ENCODE results near the gene DOK7.

DOK7 gene

DNA sequence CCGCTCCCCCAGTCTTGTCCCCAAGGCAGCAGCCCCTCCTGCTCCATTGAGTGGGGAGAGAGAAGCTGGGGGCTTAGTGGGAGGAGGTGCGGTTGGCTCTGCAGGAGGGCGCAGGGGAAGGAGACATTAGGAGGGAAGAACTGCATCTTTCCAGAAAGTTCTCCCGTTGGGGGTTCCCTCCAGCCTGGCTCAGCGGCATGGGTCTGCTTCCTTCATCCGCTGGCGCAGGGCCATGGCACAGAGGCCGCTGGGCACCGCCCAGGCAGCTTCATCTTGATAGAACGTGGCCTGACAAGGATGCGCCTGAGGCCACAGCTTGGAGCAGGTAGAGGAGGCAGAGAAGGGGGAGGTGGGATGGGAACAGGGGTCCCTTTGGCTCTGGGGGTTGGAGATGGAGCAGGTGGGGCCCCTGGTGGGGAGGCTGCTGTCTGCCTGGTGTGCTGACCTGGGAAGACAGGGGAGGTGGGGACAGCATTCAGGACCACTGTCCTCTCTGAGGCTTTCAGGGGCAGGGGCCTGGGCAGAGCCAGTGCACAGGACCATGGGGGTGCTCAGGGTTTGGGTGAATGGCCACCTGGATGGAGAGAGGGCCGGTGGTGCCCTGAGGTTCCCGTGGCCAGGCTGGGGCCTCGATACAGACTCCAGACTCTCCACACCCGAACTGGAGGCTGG, 12.1 kb downstream of the DOK7 start:
- no peak for DNase-seq (ENCODE audit: low spot score)

DNA sequence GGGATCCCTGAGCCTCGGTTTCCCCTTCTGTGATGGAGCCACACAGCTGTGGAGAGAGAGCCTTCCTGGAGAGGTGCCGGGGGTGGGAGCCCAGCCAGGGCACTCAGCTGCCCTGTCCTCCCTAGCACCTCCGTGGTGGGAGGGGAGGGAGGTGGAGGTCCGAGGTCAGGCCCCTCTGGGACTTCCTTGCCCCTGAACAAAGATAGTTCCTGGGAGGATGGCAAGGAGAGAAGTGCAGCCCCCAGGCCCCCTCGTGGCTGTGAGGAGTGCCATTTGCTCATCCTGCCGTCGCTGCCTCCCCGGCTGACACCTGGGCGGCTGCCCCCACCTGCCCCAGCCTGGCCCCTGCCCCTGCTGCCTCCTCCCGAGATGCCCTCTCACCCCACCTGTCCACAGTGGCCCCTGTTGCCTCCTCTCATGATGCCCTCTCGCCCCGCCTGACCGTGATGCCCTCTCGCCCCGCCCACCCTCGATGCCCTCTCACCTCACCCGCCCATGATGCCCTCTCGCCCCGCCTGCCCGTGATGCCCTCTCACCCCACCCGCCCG, 12.7 kb downstream of the DOK7 start:
- DNase-seq (ENCODE audit: low spot score): no peak

DNA sequence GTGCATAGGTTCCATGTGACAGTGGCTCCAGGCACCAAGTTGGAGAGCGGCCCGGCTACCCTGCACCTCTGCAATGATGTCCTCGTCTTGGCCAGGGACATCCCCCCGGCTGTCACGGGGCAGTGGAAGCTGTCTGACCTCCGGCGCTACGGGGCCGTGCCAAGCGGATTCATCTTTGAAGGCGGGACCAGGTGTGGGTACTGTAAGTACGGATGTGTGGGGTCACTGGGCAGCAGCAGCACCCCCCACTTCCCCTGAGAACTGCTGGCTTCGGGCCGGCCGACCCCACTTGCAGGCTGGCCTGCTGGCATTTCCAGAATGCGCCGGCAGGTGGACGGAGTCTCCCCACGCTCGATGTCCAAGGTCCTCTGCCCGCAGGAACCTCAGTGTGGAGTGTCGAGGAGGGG, 13.2 kb downstream of the DOK7 start:
- no peak for DNase-seq (ENCODE audit: low spot score)

DNA sequence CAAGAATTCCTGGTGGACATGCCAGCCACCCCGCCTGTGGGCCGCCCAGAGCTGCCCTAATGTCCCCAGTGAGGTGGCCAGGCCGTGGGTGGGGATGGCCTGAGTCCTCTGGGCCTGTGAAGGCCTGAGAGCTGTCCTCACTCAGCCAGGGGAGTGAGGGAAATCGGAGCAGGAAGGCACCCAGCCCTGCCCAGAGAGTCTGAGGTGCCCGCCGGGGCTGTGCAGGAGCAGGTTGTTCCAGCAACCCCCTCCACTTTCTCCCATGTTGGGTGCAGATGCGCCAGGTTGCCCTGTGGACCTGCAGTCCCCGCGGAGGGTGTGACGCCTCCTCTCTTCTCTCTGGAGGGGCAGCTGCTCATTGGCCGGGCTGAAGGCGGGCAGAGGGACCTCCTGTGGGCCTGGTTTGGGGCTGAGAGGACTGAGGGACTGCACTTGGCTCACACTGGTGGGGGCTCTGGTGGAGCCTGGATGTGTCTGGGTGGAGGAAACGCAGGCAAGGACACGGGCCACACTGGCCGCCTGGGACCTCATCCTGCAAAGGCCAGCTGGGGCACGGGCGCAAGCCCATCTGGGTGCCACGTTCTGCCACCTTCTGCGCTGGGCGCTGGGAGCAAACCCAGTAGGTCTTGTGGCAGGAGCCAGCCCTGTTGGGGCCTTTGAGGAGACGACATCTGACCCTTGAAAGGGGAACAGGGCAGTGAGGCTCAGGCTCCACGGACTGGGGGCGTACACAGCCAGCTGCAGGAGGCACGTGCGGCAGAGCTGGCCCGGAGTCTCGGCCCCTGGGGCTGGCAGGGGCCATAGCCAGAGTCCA, 14.0 kb downstream of the DOK7 start:
- DNase-seq (ENCODE audit: low spot score): no peak

DNA sequence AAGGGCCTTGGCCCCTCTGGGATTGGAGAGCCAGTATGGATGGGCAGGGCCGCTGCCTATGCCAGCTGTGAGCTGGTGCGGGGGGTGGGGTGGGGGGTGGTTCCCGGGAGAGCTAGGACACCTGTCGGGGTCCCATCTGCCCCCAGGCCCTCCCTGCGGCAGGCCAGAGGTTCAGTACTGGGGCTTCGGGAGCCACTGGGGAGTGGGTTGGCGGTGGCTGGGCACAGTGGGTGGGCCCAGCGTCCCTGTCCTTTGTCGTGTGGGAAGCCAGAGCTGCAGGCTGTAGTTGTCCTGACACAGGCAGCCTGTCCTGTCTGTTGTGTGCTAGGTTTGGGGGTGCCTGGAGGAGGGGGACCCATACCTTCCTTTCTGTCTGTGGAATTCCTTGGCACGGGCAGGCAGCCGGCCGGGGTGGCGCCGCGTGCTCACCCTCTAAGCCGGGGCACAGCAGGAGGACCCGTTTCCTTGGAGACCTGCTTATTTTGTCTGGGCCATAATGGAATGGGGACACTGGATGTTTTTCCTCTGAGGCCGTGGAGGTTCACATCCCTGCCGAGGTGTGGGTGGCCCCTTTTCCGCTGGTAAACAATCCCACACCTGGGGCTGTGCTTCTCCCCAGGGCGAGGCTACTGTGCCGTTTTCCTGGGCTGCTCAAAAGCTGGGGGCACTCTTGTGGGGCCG, 14.8 kb downstream of the DOK7 start:
- DNase-seq (ENCODE audit: low spot score): no peak

DNA sequence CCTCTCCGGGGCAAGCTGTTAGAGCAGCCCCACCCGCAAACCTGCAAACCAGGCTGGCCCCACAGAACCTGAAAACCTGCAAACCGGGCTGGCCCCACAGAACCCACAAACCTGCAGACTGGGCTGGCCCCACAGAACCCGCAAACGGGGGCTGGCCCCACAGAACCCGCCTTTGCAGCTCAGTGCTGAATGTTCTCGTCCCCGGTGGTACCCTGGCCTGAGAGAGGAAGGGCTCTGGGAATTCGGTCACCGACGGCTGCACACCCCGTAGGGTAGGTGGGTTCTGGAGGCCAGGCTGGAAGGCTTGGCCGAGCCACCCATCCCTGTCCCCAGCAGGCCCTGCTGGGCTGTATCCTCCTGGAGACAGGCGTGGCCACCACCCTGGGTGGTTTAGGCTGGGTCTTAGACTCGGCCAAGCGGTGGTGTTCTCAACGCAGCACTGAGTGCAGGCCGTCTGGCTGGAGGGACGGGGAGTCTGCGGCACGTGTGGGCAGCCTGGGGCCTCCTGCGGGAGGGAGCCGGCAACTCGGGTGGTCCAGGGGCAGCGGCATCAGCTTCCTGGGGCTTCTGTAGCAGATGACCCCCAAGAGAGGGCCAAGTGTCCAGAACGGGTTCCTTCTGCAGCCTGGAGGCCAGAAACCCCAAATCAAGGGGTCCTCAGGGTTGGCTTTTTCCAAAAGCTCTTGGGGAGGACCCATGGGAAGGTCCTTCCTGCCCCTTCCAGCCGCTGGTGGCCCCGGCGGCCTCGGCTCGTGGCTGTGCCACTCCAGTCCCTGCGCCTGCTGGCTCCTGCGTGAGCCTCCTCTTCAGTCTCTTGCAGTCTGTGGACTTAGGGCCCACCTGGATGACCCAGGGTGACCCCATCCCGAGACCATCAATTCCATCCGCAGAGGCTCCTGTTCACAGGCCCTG, 15.6 kb downstream of the DOK7 start:
- DNase-seq (ENCODE audit: low spot score): no peak

DNA sequence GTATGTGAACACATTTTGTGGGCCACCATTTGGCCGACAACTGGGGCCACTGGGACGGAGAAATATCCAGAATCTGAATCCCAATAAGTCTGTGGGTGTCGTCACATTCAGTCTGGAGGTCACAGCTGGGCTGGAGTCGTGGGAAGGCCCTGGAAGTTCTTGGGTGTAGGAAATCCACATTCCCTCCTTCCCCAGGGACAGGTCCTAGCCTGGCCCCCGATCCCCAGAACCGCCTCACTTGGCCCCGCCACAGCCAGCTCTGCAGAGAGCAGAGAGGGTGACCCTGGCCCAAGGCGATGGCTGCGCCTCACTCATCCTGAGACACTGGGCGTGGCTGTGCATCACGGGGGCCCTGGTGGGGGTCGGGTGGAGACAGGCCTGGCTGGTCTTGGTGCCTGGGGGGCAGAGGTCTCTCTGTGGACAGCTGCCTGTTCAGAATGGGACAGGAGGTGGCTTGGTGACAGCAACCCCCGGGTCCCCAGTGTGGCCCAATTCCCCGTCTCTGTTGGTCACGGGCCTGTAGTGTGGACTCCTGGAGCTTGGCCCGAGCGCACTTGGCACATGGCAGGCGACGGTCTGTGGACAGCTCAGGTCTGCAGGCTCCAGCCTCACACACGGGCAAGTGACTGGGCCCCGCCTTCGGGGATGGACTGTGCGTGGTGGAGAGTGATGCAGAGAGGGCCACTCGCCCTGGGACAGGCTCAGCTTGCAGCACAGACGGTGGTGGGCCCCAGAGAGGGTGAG, 16.4 kb downstream of the DOK7 start:
- DNase-seq (ENCODE audit: low spot score): no peak

DNA sequence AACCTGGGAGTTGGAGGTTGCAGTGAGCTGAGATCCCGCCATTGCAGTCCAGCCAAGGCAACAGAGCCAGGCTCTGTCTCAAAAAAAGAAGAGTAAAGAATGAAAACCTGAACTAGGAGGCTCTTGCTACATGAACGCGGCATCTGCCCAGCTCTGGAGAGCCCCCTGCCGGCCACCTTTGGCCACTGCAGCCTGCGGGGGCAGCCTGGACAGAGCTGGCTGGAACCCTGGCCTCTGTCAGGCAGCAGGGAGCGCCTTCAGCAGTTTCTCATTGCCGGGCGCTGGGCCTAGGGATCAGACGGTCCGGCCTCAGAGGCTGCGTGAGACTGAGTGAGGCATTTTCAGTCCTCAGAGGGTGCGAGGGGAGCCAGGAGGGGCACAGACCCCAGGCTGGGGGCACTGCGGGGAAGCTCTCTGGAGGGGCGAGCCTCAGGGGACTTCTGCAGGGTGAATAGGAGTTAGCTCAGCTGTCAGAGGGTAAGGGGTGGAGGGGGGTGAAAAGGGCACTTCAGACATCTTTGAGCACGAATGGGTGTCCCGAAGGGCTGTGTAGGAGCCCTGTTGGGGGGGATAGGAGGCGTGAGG, 17.5 kb downstream of the DOK7 start:
- peak; percentile 47 for DNase-seq (ENCODE audit: low spot score)

DNA sequence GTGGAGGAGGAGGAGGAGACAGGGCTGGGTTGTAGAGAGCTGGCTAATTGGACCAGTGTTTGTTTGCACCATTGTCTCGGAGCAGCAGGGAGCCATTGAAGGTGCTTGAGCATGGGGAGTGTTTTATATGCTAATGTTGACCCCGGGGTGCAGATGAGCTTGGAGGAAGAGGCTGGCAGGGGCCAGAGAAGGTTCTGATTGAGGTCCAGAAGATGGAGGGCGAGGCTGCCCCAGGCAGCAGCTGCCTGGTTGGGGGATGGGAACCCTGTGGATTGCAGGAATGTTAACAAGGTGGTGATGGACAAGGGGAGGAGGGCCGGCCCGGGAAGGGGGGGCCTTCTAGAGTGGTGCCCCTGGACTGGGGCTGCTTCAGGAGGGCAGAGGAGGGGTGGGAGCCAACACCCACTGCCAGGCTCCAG, 18.0 kb downstream of the DOK7 start:
- DNase-seq (ENCODE audit: low spot score): no peak

DNA sequence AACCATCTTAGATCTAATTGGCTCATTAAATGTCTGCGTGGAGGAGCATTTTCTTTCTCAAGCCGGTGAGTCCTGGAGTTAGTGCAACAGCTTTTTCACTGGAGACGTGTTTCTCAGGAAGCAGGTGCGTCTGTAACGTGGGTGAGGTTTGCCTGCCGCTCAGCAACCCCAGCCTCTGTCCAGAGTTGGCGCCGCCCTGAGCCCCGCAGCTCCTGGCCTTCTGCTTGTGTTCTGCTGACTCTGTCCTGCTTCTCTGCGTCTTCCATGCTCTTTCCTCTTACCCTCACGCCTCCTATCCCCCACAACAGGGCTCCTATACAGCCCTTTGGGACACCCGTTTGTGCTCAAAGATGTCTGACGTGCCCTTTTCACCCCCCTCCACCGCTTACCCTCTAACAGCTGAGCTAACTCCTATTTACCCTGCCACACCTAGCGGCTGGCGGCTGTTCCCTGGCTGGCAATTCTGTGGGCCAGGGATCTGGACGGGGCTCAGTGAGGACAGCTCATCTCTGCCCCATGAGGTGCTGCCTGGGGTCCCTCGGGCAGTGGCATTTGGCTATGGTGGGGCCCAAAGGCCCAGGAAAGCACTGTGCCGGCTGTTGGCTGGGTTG, 18.8 kb downstream of the DOK7 start:
- DNase-seq (ENCODE audit: low spot score): no peak

DNA sequence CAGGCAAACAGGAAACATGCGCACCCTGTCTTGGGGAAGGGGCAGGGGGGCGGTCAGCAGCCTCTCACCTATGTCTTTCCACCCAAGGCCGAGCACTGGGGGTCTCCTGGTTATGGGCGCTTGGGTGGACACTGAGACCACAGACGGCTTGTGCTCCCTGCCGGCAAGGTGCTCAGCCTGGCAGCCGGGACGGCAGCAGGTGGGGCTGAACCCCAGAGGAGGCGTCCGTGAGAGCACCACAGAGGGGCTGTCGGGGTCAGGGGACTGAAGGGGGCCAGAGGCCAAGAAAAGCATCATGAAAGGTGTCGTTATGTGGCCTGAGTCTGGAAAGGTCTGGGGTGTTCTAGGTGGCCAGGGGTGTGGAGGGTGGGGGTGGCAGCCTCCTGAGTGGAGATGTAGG, 19.6 kb downstream of the DOK7 start:
- no peak for DNase-seq (ENCODE audit: low spot score)

DNA sequence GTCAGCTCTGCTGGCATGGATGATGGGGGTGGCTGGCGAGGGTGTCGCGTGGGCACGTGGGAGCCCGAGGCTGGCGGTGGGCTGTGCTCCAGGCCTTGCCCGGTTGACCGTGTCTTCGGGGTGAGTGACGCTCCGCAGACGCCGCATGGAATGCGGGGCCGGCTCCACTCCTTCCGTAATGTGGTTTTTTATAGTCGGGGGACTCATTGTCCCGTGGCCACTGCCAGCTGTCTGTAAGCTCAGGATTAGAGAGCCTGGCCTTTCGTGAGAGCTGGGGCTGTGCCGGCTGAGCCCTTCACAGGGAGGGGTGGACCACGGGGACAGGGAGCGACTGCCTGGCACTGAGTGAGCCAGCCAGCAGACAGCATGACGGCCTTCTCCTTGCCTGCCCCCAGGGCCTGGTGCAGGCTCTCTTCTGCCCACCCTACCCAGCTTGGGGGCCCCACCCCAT, 20.4 kb downstream of the DOK7 start:
- peak; percentile 34 for DNase-seq (ENCODE audit: low spot score)

DNA sequence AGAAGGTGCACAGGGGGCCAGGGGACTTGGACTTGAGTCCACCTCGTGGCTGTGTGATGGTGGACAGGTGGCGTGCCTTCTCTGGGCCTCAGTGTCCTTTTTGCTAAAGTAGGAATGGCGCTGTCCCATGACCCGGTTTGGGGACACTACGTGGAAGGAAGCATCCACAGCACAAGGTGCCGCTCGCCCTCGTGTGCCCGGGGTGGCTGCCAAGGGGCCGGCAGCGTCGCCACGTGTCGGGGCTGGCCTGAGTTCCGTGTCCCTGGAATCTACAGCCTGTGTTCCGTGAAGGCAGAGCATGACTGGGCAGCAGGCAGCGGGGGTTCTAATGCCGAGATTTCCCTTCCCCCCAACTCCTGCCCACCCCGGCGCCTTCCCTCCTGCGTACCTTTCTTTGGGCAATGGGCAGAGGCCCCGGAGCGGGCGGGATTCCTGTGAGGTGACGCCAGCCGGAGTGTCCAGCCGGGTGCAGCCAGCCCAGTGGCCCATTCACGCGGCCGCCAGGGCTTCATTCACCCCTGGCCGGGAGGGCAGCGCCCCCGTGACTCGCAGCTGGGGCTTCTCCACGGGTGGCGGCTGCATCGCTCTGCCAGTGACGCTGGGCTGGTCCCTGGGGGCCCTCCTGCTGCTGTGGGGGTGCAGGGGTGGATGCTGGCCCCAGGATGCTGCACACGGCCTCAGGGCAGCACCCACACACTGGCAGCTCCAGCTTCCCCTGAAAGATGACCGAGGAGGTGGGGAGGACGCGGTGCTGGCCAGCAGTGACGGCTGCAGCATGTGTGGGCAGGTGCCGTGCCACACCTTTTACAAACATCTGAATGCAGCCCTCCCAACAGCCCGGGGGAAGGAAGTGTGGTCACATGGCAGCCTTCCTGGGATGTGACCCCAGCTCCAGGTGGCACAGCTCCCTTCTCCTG, 21.2 kb downstream of the DOK7 start:
- DNase-seq (ENCODE audit: low spot score): no peak

DNA sequence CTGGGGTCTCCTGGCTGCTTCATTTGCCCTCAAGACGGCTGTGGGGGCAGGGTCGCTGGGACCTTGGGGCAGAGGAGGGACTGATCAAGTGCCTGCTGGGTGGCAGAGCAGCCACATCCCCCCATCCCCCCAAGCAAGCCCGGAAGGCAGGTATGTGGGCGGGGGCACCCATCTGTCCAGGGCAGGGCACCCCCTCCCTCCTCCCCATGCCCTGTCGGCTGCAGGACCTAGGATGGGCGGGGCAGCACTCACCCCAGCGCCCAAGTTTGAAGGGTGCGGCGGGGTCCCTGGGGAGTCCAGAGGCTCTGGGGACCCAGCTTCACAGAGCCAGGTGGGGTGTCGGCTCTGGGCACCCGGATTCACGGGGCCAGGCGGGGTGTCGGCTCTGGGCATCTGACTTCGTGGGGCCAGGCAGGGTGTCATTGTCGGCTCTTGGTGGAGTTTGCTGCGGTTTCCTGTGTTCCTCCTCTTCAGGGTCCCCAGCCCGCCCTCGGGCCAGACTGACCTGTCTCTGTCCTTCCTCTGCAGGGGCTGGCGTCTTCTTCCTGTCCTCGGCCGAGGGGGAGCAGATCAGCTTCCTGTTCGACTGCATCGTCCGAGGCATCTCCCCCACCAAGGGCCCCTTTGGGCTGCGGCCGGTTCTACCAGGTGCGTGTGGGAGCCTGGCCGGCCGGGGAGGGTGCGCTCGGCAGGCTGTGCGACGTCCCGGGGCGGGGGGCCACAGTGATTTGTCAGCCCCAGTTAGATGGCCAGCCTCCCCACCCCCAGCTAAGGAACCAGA, 22.1 kb downstream of the DOK7 start:
- DNase-seq (ENCODE audit: low spot score): no peak

DNA sequence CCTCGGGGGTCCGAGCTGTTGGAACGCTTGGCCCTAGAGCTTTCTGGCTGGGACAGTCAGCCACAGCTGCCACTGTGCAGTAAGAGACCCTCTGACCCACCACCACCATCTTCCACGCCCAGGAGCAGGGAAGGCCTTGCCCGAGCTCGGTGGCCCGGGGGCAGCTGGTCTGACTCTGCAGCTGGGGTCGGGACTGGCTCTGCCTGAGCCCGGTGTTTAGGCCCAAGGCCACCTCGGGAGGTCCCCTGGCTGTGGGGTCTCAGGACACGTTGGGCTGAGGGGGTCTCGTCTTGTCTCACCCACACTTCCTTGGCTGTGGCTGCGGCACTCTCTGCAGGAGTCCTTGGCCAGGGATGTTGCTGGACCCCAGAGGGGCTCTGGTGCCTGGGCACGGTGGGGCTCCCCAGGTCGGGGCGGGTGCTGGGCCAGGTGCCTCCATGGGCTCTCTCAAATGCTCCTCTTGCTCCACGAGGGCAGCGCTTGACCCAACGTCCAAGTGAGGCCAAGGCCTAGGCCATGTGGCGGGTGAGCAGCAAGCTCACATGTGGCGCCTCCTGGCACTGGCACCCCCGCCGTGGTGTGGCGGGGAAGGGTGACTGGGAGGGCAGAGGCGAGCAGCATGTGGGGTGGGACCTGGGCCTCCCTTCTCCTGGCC, 22.9 kb downstream of the DOK7 start:
- no peak for DNase-seq (ENCODE audit: low spot score)

DNA sequence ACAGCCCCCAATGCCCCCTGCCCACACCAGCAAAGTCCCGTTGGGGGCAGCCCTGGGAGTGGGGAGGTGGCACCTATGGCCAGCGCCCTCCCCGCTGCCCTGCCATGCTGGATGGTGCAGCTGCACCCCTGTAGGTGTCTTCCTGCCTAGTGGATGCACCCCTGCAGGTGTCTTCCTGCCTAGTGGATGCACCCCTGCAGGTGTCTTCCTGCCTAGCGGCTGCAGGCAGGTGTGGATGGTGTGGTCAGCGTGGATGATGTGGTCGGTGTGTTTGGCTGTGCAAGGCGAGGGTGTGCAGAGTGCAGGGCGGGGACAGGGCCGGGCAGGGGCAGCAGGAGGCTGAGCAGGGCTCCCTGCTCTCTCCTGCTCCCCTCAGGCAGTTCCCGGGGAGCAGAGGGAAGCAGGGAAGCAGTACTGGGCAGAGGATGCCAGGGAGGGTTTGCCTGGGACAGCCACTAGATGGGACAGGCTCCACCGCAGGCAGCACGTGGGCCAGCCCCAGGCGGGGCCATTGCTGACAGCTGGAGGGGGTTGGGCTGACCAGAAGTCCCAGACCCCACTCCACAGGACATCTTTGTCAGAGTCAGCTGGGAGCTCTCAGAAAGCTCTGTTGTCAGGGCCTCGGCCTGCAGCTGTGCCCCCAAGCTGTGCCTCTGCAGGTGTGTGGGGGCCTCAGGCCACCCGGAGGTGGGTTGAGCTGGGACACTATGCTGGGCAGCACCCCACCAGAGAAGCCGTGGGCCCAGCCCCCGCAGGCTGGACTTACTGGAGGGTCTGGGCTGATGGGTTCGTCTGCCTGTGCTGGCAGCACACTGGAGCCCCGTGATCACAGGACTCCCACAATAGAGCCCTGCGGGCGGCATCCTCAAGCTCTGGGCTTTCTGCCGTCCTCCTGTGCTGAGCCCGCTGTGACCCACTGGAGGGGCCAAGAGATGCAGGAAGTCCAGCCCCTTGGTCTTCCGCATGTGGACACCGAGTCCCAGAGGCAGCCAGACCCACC, 23.7 kb downstream of the DOK7 start:
- DNase-seq (ENCODE audit: low spot score): peak; percentile 53

Measured in Ammon's horn (tissue), 1 donor.